HepG2 (cell line): ENCODE measurements around the gene RPL36. TPM values are rescaled to one million over a fixed set of nuclear protein-coding genes. Genes with fewer than 3 reads are reported as not detected.

ENCODE experiments used
- CHCHD3 ChIP-seq: sonication (generic); formaldehyde crosslinking; IDR thresholded peaks from 2 replicates; pipeline ENCODE4 v1.8.0; 2022; ENCODE audit warnings: mild to moderate bottlenecking, missing genetic modification reagents, moderate library complexity
- GLMP ChIP-seq: sonication (generic); formaldehyde crosslinking; IDR thresholded peaks from 2 replicates; pipeline ENCODE4 v1.9.0; 2021; ENCODE audit warnings: missing genetic modification reagents, mild to moderate bottlenecking, borderline replicate concordance
- NFIB ChIP-seq: sonication (generic); formaldehyde crosslinking; IDR thresholded peaks from 2 replicates; pipeline ENCODE4 v1.9.0; 2021; ENCODE audit warnings: missing genetic modification reagents, mild to moderate bottlenecking, borderline replicate concordance
- NR2F2 ChIP-seq: IDR thresholded peaks from 2 replicates; pipeline ENCODE4 v1.6.1; 2012; ENCODE audit warnings: low read depth, inconsistent platforms, borderline replicate concordance
- NRL ChIP-seq: sonication (generic); formaldehyde crosslinking; IDR thresholded peaks from 2 replicates; pipeline ENCODE4 v1.5.0; 2020; ENCODE audit warnings: missing genetic modification reagents, mild to moderate bottlenecking, moderate library complexity, borderline replicate concordance
- PCBP1 ChIP-seq: fragments of 200-400 bp; formaldehyde crosslinking; IDR thresholded peaks from 2 replicates; pipeline ENCODE4 v1.6.1; 2017; ENCODE audit warnings: mild to moderate bottlenecking, low read depth, low read length, borderline replicate concordance
- RXRA ChIP-seq: sonication (generic); formaldehyde crosslinking; IDR thresholded peaks from 2 replicates; pipeline ENCODE4 v1.5.1; 2020; ENCODE audit warnings: missing genetic modification reagents
- SMAD3 ChIP-seq: sonication (generic); formaldehyde crosslinking; IDR thresholded peaks from 2 replicates; pipeline ENCODE4 v1.4.0; 2020; ENCODE audit warnings: missing genetic modification reagents
- SMAD9 ChIP-seq: sonication (generic); formaldehyde crosslinking; IDR thresholded peaks from 2 replicates; pipeline ENCODE4 v1.5.1; 2020; ENCODE audit warnings: mild to moderate bottlenecking, missing genetic modification reagents
- ZBTB40 ChIP-seq, 2 experiments: fragments of 450-650 bp in 1 of 2; sonication (generic) in 1 of 2; formaldehyde crosslinking in 1 of 2; IDR thresholded peaks; 2 replicates each; pipeline versions ENCODE4 v1.6.1 to v1.8.0; 2016 to 2022; ENCODE audit warnings: antibody characterized with exemption in 1 of 2, mild to moderate bottlenecking in 1 of 2, missing genetic modification reagents in 1 of 2
- ZNF224 ChIP-seq: sonication (generic); formaldehyde crosslinking; IDR thresholded peaks from 2 replicates; pipeline ENCODE4 v1.5.0; 2020; ENCODE audit warnings: mild to moderate bottlenecking, missing genetic modification reagents
- ZNF670 ChIP-seq: sonication (generic); formaldehyde crosslinking; IDR thresholded peaks from 2 replicates; pipeline ENCODE4 v1.8.0; 2022; ENCODE audit warnings: mild to moderate bottlenecking, missing genetic modification reagents, borderline replicate concordance
- ZNF672 ChIP-seq: sonication (generic); formaldehyde crosslinking; IDR thresholded peaks from 2 replicates; pipeline ENCODE4 v1.8.1; 2022; ENCODE audit warnings: missing genetic modification reagents
- polyA plus RNA-seq, 8 experiments: library from polyadenylated mRNA; depleted of rRNA in 3 of 8; stranded (reverse) in 7 of 8; unstranded in 1 of 8; fragments of >200 nt; fragmentation: Illumina TruSeq in 4 of 8; extraction: Trizol in 4 of 8; gene quantifications; 2 replicates each; pipeline versions ENCODE4 v1.2.1 to v1.2.3, GENCODE V29; 2011 to 2016; ENCODE audit warnings: low read depth in 4 of 8, missing spikeins in 1 of 8, mixed read lengths in 1 of 8; ENCODE audit not compliant: insufficient read depth in 1 of 8
- total RNA-seq, 5 experiments: library from RNA; depleted of rRNA; stranded (reverse); fragments of >200 nt; fragmentation: Illumina TruSeq; extraction: Trizol; gene quantifications; 2 replicates each; pipeline ENCODE4 v1.2.3, GENCODE V29; 2016; ENCODE audit warnings: low read depth in 1 of 5
- TF ChIP-seq, protein P1 (sequence below): IDR thresholded peaks from 2 replicates; pipeline ENCODE4 v1.6.1; 2016; ENCODE audit warnings: missing compliant biosample characterization, missing genetic modification reagents, borderline replicate concordance
- TF ChIP-seq, protein P2 (sequence below): sonication (generic); formaldehyde crosslinking; IDR thresholded peaks from 2 replicates; pipeline ENCODE4 v1.4.0; 2020; ENCODE audit warnings: missing genetic modification reagents

Gene RPL36
- total and polyA plus RNA-seq, 2 of the 13 experiments (the other 11 are each of a cell fraction or from before 2014, with no cell fraction given), result 706 to 740 TPM

DNA sequence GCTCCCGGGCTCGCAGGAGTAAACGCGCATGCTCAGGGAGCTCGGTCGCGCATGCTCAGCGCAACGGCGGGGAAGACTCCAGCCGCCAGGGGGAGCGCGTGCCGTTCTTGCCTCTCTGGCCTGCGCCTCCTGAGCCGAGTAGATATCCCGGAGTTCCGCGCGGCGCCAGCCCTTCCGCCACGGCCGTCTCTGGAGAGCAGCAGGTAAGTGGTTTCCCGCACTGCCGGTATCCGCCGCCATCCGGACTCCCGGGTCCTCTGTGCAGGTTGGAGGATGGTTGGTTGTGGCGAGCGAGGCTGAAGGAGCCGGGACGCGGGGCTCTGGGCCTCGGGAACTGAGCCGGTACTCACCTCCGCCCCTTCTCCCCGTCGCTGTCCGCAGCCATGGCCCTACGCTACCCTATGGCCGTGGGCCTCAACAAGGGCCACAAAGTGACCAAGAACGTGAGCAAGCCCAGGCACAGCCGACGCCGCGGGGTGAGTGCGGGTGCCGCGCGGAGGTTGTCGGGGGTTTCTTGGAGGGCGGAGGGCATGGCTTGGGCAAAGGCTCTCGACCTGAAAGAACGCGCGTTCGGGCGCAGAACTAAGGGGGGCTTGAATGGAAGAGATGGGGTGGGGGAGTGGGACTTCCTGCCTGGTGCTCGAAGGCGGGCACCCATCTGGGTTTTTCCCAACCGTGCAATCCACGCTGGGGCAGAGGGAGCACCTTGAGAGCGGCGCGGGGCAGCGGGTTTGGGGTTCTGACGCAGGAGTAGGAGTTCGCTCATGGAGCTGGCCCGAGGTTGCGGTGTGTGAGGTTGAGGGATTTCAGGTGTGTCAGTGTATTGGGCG lies at the start of gene RPL36 (continued):
- TF ChIP-seq, protein P1, sequence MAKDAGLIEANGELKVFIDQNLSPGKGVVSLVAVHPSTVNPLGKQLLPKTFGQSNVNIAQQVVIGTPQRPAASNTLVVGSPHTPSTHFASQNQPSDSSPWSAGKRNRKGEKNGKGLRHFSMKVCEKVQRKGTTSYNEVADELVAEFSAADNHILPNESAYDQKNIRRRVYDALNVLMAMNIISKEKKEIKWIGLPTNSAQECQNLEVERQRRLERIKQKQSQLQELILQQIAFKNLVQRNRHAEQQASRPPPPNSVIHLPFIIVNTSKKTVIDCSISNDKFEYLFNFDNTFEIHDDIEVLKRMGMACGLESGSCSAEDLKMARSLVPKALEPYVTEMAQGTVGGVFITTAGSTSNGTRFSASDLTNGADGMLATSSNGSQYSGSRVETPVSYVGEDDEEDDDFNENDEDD, result peak; percentile 61; the same call in 1 of the 2 replicates
- TF ChIP-seq ZNF672 (CRISPR knock-in tag) (no peak), NFIB (CRISPR knock-in tag) (no peak), RXRA (CRISPR knock-in tag) (peak; percentile 64), GLMP (no peak), SMAD3 (CRISPR knock-in tag) (peak; percentile 46; the same call in 1 of the 2 replicates), PCBP1 (peak; percentile 77; the same call in 1 of the 2 replicates), NR2F2 (peak; percentile 63; the same call in 1 of the 2 replicates), ZNF670 (peak; percentile 98), ZNF224 (CRISPR knock-in tag) (peak; percentile 39), CHCHD3 (CRISPR knock-in tag) (peak; percentile 96), NRL (CRISPR knock-in tag) (peak; percentile 87; the same call in 1 of the 2 replicates), ZBTB40 (IDR thresholded peaks at IDR 0.05) (no peak), ZBTB40 (CRISPR knock-in tag; IDR thresholded peaks at IDR 0.05) (peak; percentile 80), SMAD9 (CRISPR knock-in tag) (no peak)
- TF ChIP-seq, protein P2, sequence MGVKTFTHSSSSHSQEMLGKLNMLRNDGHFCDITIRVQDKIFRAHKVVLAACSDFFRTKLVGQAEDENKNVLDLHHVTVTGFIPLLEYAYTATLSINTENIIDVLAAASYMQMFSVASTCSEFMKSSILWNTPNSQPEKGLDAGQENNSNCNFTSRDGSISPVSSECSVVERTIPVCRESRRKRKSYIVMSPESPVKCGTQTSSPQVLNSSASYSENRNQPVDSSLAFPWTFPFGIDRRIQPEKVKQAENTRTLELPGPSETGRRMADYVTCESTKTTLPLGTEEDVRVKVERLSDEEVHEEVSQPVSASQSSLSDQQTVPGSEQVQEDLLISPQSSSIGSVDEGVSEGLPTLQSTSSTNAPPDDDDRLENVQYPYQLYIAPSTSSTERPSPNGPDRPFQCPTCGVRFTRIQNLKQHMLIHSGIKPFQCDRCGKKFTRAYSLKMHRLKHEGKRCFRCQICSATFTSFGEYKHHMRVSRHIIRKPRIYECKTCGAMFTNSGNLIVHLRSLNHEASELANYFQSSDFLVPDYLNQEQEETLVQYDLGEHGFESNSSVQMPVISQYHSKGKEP, result 0 out of 2 replicates have a peak, but pooled peaks have one; percentile 69
